GM12875 (cell line): ENCODE results near the gene NUP37.

ENCODE experiments used
- H3K4me3 ChIP-seq: one replicate; pipeline ENCODE4 v1.5.1; 2011; ENCODE audit warnings: low read depth, low read length, control low read depth
- CTCF ChIP-seq: IDR thresholded peaks from 2 replicates; pipeline ENCODE4 v1.5.1; 2011; ENCODE audit warnings: low read depth, mild to moderate bottlenecking, control low read depth, inconsistent platforms, low read length, moderate library complexity, borderline replicate concordance; ENCODE audit not compliant: insufficient read depth

The NUP37 gene

DNA sequence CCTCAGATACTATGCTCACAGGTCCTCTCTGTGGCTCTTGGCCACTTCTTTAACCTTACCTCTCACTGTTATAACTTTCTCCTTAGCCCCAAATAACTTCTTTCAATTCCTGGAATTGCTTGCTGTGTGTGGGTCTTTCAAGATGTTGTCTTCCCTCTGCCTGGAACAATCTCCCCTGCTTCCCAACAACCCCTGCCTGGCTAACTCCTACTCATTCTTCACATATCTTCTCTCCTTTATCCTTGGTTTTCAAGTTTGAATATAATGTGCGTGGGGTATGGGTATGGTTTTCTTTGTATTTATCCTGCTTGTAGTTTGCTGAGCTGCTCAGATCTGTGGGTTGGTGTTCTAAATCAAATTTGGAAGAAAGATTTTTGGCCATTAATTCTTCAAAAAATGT lies 55.4 kb downstream of the NUP37 start:
- TF ChIP-seq CTCF: no peak
- H3K4me3 ChIP-seq: no peak overlapping the region

DNA sequence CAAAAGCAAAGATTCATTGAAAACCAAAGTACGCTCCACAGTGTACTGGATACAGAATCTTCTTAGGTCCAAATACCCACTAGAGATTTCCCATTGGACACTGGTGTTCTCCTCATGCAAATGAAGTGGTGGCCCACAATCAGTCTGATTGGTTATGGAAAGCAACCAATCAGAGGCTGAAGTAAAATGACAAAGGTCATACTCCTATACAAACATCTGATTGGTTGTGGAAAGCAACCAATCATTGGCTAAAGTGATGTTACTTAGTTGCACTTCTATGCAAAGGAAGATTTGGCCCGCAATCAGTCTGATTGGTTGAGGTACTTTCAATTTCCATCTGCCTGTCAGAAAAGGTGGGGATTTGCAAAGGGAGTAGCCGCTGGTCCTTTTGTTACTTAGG lies 56.8 kb downstream of the NUP37 start:
- TF ChIP-seq CTCF: no peak
- no peak overlapping the region for H3K4me3 ChIP-seq

GRCh38 chr12:102062419-102062806 lies 57.5 kb downstream of the NUP37 start:
- no peak overlapping the region for H3K4me3 ChIP-seq
- TF ChIP-seq CTCF: no peak

GRCh38 chr12:102061560-102062418 lies 58.1 kb downstream of the NUP37 start, which contains the start of gene WASHC3:
WASHC3 (minus strand) TSS chr12:102061991; CDS start chr12:102061962, 29 bp downstream.
- H3K4me3 ChIP-seq: peak within 1 kb of the TSS; percentile 78
- TF ChIP-seq CTCF: no peak

- no peak for TF ChIP-seq CTCF
- H3K4me3 ChIP-seq: peak overlapping the region; percentile 78
Observed at GRCh38 chr12:102061096-102061559, 58.8 kb downstream of the NUP37 start.

GRCh38 chr12:102059343-102059742 lies 60.6 kb downstream of the NUP37 start:
- no peak overlapping the region for H3K4me3 ChIP-seq
- TF ChIP-seq CTCF: no peak

DNA sequence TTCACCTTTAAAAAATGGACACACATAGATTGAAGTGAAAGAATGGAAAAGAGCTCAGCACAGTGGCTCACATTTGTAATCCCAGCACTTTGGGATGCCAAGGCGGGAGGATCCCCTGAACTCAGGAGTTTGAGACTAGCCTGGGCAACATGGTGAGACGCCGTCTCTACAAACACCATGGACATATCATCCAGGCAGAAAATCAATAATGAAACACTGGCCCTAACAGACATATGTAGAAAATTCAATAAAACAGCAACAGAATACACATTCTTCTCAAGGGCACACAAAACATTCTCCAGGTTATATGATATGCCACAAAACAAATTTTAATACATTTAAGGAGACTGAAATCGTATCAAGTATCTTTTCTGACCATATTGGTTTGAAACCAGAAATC lies 65.6 kb downstream of the NUP37 start:
- no peak for TF ChIP-seq CTCF
- H3K4me3 ChIP-seq: no peak overlapping the region
